Measurements from ENCODE around the gene AUNIP. TPM values are rescaled to one million over a fixed set of nuclear protein-coding genes. Genes with fewer than 3 reads are reported as not detected.

AUNIP gene
- total RNA-seq, 1 experiment from 2014 or later: 7.7 TPM

DNA sequence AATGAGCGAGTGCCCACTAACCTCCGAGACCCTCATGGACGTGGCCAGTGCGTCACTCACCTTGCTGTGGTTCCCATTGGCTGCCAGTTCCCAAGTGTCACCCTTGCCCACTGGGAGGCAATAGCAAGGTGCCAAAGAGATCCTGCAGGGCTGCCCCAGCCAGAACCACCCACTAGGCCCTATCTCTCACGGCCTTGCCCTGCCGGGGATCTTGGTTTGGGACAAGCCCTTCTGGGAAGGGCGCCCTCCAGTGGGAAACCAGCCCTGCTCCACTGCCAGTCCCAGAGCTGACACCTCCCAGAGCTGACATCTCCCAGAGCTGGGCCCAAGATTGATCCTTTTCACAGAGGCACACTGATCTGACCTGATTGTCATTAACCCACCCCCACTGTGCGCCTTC is 61.3 kb downstream of the AUNIP start:
- Mint-ChIP-seq H3K4me1 (ENCODE audit: low read depth, unreplicated experiment) (peaks cover 11% of the 10 kb centered on the region), H3K27me3 (ENCODE audit: unreplicated experiment) (peaks cover 32% of the 10 kb centered on the region), H3K36me3 (ENCODE audit: insufficient read depth, unreplicated experiment) (peaks cover 6% of the 10 kb centered on the region), H3K9me3 (ENCODE audit: low read depth, unreplicated experiment) (no peaks in the 10 kb centered on the region), H3K4me3 (ENCODE audit: low read depth, unreplicated experiment) (no peak overlapping the region), H3K27ac (ENCODE audit: unreplicated experiment) (no peak overlapping the region)
- intact Hi-C loops (cut with micrococcal nuclease; ENCODE audit: unreplicated experiment): loop anchor here (5.0 kb wide), 2 partner anchors 186 to 296 kb away; no protein-coding TSS in a partner anchor
- BruUV-seq (replicated peaks): no TSS peak
- peak; percentile 47 for DNase-seq
- TF ChIP-seq, protein P1, sequence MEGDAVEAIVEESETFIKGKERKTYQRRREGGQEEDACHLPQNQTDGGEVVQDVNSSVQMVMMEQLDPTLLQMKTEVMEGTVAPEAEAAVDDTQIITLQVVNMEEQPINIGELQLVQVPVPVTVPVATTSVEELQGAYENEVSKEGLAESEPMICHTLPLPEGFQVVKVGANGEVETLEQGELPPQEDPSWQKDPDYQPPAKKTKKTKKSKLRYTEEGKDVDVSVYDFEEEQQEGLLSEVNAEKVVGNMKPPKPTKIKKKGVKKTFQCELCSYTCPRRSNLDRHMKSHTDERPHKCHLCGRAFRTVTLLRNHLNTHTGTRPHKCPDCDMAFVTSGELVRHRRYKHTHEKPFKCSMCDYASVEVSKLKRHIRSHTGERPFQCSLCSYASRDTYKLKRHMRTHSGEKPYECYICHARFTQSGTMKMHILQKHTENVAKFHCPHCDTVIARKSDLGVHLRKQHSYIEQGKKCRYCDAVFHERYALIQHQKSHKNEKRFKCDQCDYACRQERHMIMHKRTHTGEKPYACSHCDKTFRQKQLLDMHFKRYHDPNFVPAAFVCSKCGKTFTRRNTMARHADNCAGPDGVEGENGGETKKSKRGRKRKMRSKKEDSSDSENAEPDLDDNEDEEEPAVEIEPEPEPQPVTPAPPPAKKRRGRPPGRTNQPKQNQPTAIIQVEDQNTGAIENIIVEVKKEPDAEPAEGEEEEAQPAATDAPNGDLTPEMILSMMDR (IDR thresholded peaks at IDR 0.05; ENCODE audit: unreplicated experiment): peak; percentile 41
- CTCF ChIA-PET: interaction anchor here (1.2 kb wide), 1 partner anchor 189 kb away, joined by 4 read pairs; no protein-coding TSS in a partner anchor

DNA sequence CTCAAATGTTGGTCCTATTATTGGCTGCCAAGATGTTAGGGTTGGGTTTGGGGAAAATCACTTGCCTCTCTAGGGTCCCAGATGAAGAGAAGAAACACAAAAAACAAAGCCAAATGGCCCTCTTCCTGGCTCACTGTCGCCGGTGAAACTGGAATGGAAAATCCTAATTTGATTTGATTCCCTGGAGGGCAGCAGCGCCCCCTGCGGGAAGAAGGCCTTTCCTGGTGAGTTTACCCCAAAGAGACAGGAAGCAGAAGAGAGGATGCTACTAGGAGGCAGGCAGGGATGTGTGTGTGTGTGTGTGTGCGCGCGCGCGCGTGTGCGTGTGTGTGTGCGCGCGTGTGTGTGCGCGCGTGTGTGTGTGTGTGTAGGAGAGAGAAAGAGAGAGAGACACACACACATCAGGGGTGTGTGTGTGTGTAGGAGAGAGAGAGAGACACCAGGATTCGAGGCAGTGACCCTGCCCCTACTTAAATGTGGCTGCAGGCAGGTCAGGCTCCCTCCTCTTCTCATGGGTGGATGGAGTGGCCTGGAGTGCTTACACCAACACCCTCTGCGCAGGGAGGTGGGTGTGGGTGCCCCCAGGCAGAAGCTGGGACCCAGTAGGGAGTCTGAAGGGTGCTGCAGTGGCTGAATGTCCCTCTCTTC is 62.3 kb downstream of the AUNIP start:
- H3K27me3 Mint-ChIP-seq (ENCODE audit: unreplicated experiment): peaks cover 39% of the 10 kb centered on the region
- intact Hi-C loops (cut with micrococcal nuclease; ENCODE audit: unreplicated experiment): loop anchor here (5.0 kb wide), 2 partner anchors 185 to 295 kb away; no protein-coding TSS in a partner anchor
- H3K4me1 Mint-ChIP-seq (ENCODE audit: low read depth, unreplicated experiment): peaks cover 11% of the 10 kb centered on the region
- no peak overlapping the region for H3K4me3 Mint-ChIP-seq (ENCODE audit: low read depth, unreplicated experiment)
- H3K27ac Mint-ChIP-seq (ENCODE audit: unreplicated experiment): no peak overlapping the region
- CTCF ChIA-PET: no interaction called here
- BruUV-seq (replicated peaks): no TSS peak
- peak; percentile 81 for DNase-seq
- H3K9me3 Mint-ChIP-seq (ENCODE audit: low read depth, unreplicated experiment): no peaks in the 10 kb centered on the region
- peaks cover 6% of the 10 kb centered on the region for H3K36me3 Mint-ChIP-seq (ENCODE audit: insufficient read depth, unreplicated experiment)
- TF ChIP-seq, protein P1 (IDR thresholded peaks at IDR 0.05; ENCODE audit: unreplicated experiment): peak; percentile 38

DNA sequence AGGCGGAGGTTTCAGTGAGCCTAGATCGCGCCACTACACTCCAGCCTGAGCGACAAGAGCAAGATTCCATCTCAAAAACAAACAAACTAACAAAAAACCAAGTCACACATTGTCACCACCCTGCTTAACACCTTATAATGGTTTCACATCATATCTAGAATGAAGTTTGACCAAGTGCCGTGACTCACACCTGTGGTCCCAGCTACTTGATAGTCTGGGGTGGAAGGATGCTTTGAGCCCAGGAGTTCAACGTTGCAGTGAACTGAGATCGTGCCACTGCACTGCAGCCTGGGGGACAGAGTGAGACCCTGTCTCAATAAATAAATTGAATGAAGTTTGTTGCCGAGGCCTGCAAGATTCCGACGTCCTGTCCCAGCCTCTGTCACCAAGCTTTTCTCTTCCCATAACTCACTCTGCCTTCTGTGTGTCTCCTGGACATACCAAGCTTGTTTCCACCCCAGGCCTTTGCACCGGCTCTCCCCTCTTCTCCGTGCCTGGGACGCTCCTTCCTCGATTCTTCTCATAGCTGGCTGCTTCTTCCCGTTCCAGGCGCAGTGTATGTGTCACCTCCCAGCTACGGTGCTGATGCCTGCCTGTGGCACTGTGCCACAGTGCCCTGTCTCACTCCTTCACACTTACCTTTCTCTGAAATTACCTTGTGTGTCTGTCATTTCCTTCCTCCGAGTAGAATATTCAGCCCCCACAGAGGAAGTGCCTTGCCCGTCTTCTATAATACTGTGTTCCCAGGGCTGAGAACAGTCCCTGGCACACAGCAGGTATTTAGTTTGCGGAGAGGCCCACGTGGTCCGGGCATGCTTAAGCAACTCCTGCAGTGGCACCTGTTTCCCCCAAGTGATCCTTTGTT is 63.1 kb downstream of the AUNIP start:
- peaks cover 11% of the 10 kb centered on the region for H3K4me1 Mint-ChIP-seq (ENCODE audit: low read depth, unreplicated experiment)
- CTCF ChIA-PET: no interaction called here
- no TSS peak for BruUV-seq (replicated peaks)

DNA sequence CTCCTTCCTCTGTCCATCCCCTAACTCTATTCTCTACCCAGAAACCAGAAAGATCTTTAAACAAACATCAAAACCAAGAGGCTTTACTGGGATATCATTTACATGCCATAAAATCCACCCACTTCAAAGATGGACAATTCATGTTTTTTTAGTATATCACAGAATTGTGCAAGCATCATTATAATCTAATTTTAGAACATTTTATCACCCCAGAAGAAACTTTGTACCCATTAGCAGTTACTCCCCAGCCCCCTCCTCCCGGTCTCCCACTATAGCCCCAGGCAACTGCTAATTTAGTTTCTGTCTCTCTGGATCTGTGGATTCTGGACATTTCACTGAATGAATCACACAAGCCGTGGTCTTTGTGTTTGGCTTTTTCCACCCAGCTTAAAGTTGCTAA is 64.0 kb downstream of the AUNIP start:
- intact Hi-C loops (cut with micrococcal nuclease; ENCODE audit: unreplicated experiment): loop anchor here (2.0 to 5.0 kb wide), 3 partner anchors 36 to 293 kb away; no protein-coding TSS in a partner anchor
- H3K4me1 Mint-ChIP-seq (ENCODE audit: low read depth, unreplicated experiment): peaks cover 11% of the 10 kb centered on the region
- TF ChIP-seq, protein P1 (IDR thresholded peaks at IDR 0.05; ENCODE audit: unreplicated experiment): no peak
- no peaks in the 10 kb centered on the region for H3K36me3 Mint-ChIP-seq (ENCODE audit: insufficient read depth, unreplicated experiment)
- no peaks in the 10 kb centered on the region for H3K9me3 Mint-ChIP-seq (ENCODE audit: low read depth, unreplicated experiment)
- no peak for DNase-seq
- no peak overlapping the region for H3K4me3 Mint-ChIP-seq (ENCODE audit: low read depth, unreplicated experiment)
- no TSS peak for BruUV-seq (replicated peaks)
- H3K27me3 Mint-ChIP-seq (ENCODE audit: unreplicated experiment): peaks cover 56% of the 10 kb centered on the region
- CTCF ChIA-PET: no interaction called here
- H3K27ac Mint-ChIP-seq (ENCODE audit: unreplicated experiment): no peak overlapping the region

More for the DNA sequence above, 63.1 kb downstream of the AUNIP start:
- intact Hi-C loops (cut with micrococcal nuclease; ENCODE audit: unreplicated experiment): loop anchor here (2.0 to 5.0 kb wide), 3 partner anchors 37 to 294 kb away; no protein-coding TSS in a partner anchor
- no peak for DNase-seq
- Mint-ChIP-seq H3K36me3 (ENCODE audit: insufficient read depth, unreplicated experiment) (peaks cover 6% of the 10 kb centered on the region), H3K27ac (ENCODE audit: unreplicated experiment) (peak overlapping the region; percentile 28), H3K4me3 (ENCODE audit: low read depth, unreplicated experiment) (no peak overlapping the region), H3K27me3 (ENCODE audit: unreplicated experiment) (peaks cover 47% of the 10 kb centered on the region), H3K9me3 (ENCODE audit: low read depth, unreplicated experiment) (no peaks in the 10 kb centered on the region)
- TF ChIP-seq, protein P1 (IDR thresholded peaks at IDR 0.05; ENCODE audit: unreplicated experiment): no peak
